AG09319 (cell line): Measurements from ENCODE around the gene HS6ST3.

Source experiments
- DNase-seq: peaks from one replicate; pipeline ENCODE4 v3.0.0-alpha.2; 2010; ENCODE audit warnings: low read depth; ENCODE audit errors: extremely low read depth
- TF ChIP-seq, protein P1 (sequence below): IDR thresholded peaks from 2 replicates; pipeline ENCODE4 v1.5.1; 2011; ENCODE audit warnings: low read depth, mild to moderate bottlenecking, inconsistent platforms, low read length, moderate library complexity

Gene HS6ST3

DNA sequence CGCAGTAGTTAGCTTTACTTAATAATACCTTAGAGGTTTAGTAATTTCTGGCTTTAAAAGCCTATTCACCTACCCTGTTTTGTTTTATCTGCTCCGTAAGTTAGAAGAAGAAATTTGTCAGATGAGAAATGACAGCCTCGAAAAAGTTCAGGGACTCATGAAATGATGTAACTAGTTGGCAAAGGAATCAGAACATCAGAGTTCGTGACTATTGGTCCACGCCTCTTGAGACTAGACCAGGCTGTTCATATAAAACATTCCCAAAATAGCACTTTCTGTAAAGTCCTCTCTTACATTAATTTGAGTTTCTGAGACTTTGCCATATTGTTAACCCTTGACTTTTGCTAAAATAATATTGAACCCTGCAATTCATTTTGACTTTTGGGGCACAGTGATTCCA is 92.0 kb downstream of the HS6ST3 start:
- TF ChIP-seq, protein P1, sequence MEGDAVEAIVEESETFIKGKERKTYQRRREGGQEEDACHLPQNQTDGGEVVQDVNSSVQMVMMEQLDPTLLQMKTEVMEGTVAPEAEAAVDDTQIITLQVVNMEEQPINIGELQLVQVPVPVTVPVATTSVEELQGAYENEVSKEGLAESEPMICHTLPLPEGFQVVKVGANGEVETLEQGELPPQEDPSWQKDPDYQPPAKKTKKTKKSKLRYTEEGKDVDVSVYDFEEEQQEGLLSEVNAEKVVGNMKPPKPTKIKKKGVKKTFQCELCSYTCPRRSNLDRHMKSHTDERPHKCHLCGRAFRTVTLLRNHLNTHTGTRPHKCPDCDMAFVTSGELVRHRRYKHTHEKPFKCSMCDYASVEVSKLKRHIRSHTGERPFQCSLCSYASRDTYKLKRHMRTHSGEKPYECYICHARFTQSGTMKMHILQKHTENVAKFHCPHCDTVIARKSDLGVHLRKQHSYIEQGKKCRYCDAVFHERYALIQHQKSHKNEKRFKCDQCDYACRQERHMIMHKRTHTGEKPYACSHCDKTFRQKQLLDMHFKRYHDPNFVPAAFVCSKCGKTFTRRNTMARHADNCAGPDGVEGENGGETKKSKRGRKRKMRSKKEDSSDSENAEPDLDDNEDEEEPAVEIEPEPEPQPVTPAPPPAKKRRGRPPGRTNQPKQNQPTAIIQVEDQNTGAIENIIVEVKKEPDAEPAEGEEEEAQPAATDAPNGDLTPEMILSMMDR = no peak
- no peak for DNase-seq

DNA sequence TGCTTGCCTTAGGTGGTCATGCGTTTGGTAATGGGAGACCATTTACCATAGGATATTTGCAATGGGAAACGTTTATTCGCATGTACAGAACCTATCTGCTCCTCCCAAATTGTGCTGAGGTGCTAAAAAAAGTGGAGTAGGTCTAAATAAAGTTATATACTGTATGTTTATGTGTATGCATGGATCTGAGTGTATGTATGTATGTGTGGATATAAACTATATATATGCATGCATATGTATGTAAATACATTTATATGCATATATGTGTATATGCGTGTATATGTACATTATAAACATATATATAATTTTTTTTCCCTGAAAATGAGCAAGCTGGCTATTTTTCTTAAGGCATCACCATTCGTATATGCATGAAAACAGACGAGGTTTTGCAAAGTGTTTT is 95.9 kb downstream of the HS6ST3 start:
- TF ChIP-seq, protein P1 = no peak
- DNase-seq = no peak

DNA sequence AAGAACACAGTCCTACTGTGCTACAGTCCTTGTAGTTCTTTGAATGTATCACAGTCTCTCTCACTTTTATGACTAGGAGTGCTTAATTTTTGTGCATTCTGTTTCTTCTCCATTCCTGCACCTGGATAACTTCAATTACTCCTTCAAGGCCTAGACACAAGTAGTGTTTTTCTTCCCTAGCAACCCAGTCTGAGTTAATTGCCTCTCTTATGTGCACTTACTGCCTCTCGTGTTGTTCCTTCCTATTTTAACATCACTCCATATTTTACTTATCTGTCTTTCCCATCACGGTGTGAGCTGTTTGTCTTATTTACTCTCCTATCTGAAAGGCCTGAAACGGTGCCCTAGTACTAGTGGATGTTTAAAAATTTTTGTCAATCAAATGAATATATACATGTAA is 101.5 kb downstream of the HS6ST3 start:
- DNase-seq = no peak
- TF ChIP-seq, protein P1 = no peak

DNA sequence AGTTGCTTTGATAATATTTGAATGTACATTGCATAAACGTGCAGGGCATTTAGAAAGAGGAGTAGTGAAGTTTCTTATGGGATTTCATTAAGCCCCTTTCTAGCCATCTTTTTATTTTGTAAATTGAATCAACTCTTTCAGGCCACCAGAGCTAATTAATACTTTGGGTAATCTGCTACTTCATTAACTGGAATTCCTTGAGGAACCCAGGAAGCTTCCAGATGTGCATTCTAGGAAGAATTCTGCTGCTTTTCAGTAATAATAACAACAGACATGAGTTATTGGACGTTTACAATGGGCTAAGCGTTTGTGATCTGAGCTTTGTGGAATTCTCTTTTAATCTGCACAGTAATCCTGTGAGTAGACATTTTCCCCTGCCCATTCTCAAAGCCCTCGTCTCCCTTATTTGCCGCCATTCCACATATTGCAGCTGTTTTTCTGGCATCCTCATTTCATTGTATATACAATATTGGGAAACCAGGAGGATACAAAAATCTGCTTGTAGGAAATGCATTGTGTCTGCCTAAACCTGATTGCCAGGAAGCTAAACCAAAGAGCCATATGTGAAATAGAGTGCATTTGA is 103.9 kb downstream of the HS6ST3 start:
- DNase-seq = no peak

DNA sequence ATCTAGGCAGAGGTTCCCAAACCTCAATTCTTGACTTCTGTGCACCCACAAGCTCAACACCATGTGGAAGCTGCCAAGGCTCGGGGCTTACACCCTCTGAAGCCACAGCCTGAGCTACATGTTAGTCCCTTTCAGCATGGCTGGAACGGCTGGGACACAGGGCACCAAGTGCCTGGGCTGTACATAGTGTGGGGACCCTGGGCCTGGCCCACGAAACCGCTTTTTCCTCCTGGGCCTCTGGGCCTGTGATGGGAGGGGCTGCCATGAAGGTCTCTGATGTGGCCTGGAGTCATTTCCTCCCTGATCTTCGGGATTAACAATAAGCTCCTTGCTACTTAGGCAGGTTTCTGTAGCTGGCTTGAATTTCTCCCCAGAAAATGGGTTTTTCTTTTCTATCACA is 108.1 kb downstream of the HS6ST3 start:
- TF ChIP-seq, protein P1 = no peak
- DNase-seq = no peak

More for the DNA sequence above, 103.9 kb downstream of the HS6ST3 start:
- TF ChIP-seq, protein P1 = no peak

DNA sequence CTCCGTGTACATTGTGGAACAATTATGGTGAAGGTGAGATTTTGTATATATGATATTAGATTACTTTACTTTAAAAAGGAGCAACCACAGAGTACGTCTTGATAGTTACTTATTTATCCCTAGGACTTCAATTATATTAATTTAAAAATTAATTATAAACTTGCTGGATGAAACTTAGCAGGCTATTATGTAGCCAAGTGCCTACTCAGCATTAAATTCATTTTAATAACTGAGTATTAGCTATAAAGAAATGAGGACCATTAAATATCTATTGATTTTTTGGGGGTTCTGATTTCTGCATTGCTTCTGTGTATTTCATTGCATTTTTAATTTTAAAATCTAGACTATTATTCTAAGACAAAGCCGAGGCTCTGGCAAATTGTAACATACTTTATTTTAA is 109.4 kb downstream of the HS6ST3 start:
- DNase-seq = no peak
- TF ChIP-seq, protein P1 = no peak

DNA sequence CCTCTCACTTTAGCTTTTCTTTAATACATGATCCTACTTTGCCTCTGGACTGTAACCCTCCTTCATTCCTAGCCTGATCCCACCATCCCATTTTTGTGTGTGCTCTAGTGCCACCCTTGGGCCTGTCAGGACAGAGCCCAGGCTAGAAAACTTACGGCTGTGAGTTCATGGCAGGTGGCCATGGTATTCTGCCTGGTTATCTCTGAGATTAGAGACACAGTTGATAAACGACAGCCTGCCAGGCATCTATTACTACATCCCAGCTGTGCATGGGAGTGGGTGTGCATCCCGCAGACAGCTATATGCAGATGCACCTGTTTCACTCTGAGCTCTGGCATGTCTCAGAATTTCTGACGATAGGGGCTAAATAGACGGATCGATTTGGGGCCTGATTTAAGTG is 110.9 kb downstream of the HS6ST3 start:
- TF ChIP-seq, protein P1 = no peak

More for the DNA sequence above, 110.9 kb downstream of the HS6ST3 start:
- DNase-seq = no peak
